ENCODE results near the gene RIOK1. TPM values are rescaled to one million over a fixed set of nuclear protein-coding genes. Genes with fewer than 3 reads are reported as not detected.
A peak's percentile ranks its signal among the peaks of the same experiment; 100 is the strongest.

Gene RIOK1
- total and polyA plus RNA-seq, 2 of the 8 experiments (the other 6 are each of a cell fraction or from before 2014, with no cell fraction given): 11.8 to 26.9 TPM

DNA sequence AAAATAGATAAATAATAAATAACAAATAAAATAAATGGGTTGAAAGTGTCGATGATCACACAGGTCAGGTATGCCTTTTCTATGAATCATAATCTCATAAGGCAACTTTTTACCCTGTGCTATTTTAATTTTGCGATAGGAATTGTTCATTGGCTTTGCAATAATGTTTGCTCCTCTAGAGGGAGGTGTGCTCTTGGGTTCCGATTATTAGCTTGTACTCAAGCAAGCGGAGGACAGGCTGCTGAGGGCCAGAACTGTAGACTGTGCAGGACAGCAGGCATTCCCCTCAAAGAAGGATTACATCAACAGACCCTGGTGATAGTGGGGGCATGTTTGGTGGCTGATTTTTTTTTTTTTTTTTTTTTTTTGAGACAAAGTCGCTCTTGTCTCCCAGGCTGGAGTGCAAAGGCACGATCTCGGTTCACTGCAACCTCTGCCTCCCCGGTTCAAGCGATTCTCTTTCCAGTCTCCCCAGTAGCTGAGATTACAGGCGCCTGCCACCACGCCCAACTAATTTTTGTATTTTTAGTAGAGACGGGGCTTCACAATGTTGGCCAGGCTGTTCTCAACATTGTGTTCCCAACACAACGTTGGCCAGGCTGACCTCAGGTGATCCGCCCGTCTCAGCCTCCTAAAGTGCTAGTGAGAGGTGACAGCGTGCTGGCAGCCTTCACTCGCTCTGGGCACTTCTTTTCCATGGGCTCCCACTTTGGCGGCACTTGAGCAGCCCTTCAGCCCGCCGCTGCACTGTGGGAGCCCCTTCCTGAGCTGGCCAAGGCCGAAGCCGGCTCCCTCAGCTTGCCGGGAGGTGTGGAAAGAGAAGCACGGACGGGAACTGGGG lies 35.6 kb downstream of the RIOK1 start (continued):
- TF ChIP-seq, protein P1, sequence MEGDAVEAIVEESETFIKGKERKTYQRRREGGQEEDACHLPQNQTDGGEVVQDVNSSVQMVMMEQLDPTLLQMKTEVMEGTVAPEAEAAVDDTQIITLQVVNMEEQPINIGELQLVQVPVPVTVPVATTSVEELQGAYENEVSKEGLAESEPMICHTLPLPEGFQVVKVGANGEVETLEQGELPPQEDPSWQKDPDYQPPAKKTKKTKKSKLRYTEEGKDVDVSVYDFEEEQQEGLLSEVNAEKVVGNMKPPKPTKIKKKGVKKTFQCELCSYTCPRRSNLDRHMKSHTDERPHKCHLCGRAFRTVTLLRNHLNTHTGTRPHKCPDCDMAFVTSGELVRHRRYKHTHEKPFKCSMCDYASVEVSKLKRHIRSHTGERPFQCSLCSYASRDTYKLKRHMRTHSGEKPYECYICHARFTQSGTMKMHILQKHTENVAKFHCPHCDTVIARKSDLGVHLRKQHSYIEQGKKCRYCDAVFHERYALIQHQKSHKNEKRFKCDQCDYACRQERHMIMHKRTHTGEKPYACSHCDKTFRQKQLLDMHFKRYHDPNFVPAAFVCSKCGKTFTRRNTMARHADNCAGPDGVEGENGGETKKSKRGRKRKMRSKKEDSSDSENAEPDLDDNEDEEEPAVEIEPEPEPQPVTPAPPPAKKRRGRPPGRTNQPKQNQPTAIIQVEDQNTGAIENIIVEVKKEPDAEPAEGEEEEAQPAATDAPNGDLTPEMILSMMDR (IDR thresholded peaks at IDR 0.05; ENCODE audit: control extremely low read depth in 1 of 3, insufficient read depth in 1 of 3, low read depth in 1 of 3, low read length in 3 of 3): peak in 2 of 3 experiments; percentile 24 to 50; a peak in 2 of 4 replicates
- TF ChIP-seq KDM5A (IDR thresholded peaks at IDR 0.05; ENCODE audit: low read length): no peak

All from H1 (cell line).